GM21576 (cell line): ENCODE data around the gene KCNH3.

Experiments used
- ATAC-seq: cut with Tn5 transposase; IDR thresholded peaks from one replicate; pipeline ENCODE4 v1.9.1; 2021; ENCODE audit warnings: mild to moderate bottlenecking, moderate library complexity; ENCODE audit not compliant: unreplicated experiment

KCNH3 gene

GRCh38 chr12:49559011-49559675 lies 20.3 kb downstream of the KCNH3 start:
- ATAC-seq: no peak

DNA sequence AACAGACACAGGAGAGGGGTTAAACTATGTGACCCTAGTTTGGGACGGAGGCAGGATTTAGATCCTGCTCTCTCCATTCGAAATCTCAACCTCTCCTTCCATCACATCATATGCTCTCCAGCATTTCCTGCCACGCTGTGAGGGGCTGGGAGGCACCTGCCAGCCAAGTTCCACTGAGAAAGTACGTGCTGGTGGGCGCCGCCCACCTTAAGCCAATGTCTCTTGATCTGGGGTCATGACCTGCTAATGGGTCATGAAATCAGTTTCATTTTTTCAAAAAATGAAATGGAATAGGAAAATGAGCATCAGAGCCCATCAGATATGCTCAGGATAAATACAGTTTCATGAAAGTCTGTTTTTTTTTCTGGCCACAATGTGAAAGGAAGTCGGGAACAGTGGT lies 21.9 kb downstream of the KCNH3 start:
- no peak for ATAC-seq

- ATAC-seq: no peak
These were observed 23.4 kb downstream of the KCNH3 start for GRCh38 chr12:49562233-49562632.

DNA sequence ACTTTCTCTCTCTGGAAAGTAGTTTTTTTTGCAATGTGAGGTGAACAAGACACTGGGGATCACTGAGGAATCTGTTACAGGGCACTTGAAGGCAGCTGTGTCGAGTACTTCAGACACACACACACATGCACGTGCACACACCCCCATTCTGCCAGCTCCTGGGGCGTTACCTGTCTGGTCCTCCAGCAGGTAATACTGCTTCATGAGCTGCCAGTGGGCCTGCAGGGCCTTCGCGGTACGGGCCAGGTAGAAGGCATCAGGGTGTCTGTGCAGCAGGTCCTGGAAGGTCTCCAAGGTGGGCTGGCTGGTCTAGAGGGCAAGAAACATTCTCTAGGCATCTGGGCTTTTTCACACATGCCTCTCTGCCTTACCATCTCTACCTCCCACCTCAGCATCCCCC lies 24.0 kb downstream of the KCNH3 start:
- no peak for ATAC-seq

DNA sequence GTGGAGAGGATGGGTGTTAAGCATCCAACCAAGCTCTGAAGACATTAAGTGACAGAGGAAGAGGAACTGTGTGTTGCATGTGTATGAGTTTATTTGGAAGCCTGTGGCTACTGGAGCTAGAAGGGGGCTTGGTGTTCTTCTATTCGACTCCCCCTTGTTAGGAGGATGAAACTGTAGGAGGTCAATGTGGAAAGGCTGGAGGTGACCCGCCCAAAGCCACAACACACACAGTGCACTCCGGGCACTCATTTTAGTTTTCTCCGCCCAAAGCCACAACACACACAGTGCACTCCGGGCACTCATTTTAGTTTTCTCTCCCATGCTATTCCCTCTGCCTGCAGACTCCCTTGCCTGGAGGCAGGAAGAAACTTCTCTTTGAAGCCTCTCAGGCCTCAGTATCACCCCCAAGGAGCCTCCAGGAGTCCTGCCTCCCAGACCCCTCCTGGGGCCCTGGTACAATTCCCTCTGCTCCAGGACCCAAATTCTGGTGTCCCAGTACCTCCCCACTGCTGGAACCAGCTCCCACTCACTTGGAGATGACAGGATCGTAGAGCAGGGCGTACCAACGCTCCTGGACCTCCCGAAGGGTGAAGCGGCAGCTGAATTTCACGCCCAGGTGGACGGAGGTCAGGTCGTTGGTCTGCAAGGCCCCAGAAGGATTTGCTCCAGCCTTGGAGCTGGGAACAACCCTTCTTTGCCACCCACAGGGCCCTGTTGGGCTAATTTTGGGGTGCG lies 25.3 kb downstream of the KCNH3 start:
- no peak for ATAC-seq

- ATAC-seq: no peak
These were observed 26.0 kb downstream of the KCNH3 start for GRCh38 chr12:49564686-49565405.

GRCh38 chr12:49565406-49566265 lies 26.8 kb downstream of the KCNH3 start:
- no peak for ATAC-seq

DNA sequence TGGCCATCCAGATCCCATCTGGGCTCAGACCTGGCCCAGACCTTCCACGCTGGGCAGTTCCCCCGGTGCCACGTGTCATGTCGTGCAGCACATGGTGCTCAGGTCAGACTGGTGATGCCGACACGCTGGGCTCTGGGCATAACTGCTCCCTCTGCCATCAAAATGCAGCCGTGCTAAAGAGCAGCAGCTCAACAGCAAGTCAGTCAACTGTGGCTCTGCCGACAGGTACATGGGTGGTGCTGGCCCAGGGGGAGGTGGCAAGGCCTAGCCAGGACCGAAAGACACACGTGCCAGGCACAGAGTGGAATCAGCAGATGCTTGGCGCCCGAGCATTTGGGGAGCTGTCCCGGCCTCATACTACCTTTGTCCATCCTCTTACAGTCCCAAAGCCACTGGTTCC lies 27.5 kb downstream of the KCNH3 start:
- no peak for ATAC-seq

DNA sequence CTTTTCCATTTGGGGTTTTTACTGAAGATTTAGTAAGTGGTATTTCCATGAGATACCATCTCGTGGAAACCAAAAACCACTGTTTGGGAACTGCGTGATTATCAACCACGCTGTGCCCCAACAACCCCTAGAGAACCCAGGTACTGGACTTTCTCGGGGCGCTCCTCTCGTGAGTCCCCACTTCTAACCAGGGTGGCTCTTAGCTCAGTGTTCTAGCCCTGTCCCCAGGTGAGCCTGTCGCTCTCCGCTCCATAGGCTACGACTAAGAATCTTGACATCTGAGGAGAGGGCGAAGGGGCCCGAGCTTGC lies 28.4 kb downstream of the KCNH3 start:
- peak; percentile 15 for ATAC-seq

GRCh38 chr12:49567611-49568441 lies 29.0 kb downstream of the KCNH3 start, which contains the start of gene MCRS1:
Gene MCRS1 (minus strand): TSS chr12:49568142. CDS start chr12:49566731, 1,411 bp downstream.
- peak; percentile 80 for ATAC-seq

DNA sequence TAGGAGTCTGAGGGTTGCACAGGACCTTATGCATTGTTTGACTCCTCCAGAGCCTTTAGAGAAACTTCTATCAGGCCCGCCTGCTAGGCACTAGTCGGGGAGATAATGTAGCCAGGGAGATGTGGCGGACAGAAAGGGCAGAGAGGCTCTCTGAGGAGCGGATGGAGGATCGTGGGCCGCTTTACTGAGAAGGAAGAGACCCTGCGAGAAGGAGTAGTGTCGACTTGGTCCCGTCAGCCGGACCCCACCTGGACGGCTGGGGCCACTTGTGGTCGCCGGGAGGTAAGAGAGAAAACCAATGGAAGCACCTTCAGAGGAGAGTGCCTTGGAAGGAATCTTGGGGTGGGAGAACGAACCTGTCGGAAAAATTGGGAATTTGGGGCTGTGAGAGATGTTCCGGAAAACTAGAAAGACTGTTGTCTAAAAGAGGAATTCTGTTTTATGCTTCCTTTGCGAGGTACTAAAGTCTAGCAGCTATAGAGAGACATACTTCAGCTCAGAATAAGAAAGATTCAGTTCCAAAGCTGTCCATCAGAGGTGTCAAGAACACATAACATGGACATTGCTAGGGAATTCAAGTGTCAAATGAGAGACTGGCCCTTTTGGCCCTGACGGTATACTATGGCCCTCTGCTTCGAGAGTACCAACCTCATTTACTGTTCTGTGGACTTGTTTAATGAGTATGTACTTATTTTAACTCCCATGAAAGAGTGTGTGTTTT lies 29.8 kb downstream of the KCNH3 start:
- no peak for ATAC-seq

DNA sequence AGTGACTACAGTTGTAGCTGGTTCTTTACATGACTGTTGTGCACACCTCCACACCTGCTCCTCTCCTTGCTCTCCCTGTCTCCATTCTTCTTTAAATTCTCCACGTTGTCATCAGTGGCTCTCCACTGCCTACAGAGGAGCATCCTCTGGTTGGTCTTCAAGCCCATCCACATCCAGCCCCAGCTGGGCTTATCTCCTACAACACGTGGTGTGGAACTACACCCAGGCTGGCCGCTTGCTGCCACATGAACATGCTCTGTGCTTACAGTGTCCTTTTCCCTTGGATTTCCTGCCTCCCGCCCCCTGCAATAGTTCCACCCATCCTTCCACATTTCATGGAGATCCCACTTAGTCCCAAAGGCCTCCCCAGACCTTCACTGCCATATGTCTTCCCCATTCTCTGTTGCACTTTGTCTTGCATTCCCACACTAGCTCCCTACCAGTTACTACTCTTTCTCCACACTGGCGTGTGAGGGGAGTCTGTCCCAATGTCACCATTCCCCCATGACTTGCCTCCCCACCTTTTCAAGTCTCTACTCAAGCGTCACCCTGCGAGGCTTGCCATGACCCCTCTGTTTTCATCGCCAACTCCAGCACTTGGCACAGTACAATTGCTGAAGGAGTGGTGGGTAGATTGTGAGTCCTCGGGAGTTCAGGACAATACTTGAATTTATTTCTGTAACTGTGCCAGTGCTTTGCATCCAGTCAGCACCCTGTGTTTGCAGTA lies 38.9 kb downstream of the KCNH3 start:
- no peak for ATAC-seq

GRCh38 chr12:49578471-49579112 lies 39.8 kb downstream of the KCNH3 start:
- ATAC-seq: no peak

DNA sequence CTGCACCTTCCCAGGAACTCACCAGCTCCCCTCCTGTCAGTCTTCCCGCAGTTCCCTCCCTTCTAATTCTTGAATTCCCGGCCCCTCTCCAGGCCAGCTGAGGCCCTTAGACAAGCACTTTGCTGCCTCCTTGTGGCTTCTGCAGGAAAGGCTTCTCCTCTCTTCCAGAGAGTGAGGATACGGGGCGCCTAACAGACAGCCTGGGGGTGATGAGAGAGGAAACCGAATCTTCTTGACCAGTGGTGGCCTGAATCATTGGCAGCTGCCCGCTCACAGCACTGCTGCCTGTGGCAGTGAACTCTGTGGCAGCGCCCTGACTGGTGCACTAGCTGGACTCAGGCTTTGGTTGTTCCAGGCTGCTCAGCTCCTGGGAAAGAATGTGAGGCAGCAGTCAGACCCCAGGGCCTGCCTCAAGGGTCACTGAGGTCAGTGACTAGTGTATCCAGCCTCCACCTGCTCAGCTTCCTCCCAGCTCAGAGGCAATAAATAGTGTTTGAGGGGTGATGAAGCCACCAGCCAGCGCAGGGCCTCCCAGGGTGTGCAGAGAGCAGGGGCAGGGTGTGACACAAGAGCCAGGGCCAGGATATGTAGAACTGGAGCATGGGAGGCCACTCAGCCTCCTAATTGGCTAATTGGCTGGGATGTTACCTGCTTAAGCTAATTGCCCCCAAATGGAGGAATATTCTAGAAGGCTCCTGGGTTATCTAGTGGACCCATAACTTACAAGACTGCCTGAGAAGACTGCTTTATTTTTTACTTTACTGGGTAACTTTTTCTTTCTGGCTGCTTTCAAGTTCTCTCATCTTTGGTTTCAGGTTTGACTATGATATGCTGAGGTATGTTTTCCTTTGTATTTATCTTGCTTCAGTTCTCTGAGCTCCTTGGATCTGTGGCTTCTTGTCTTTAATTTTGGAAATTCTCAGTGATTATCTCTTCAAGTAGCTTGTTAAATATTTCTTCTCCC lies 42.0 kb downstream of the KCNH3 start:
- no peak for ATAC-seq

- no peak for ATAC-seq
These were observed 43.4 kb downstream of the KCNH3 start for GRCh38 chr12:49582201-49582600.

GRCh38 chr12:49582850-49583249 lies 44.0 kb downstream of the KCNH3 start:
- ATAC-seq: no peak

GRCh38 chr12:49583366-49584094 lies 44.7 kb downstream of the KCNH3 start:
- ATAC-seq: no peak
